H9 (cell line): ENCODE measurements around the gene LETM1. TPM values are rescaled to one million over a fixed set of nuclear protein-coding genes. Genes with fewer than 3 reads are reported as not detected.

Experiments
- DNase-seq: peaks from one replicate; pipeline ENCODE4 v3.0.0-alpha.2; 2017
- H2AFZ ChIP-seq: one replicate; pipeline ENCODE4 v1.6.1; 2013; ENCODE audit warnings: mild to moderate bottlenecking, low read length, control low read depth, moderate library complexity
- H2AK5ac ChIP-seq: 2 replicates; pipeline ENCODE4 v1.6.1; 2013; ENCODE audit warnings: low read length, control low read depth, mixed read lengths; ENCODE audit not compliant: insufficient read length
- H2BK120ac ChIP-seq: one replicate; pipeline ENCODE4 v1.6.1; 2013; ENCODE audit warnings: low read depth, mild to moderate bottlenecking, low read length, control low read depth, inconsistent platforms; ENCODE audit not compliant: poor library complexity, severe bottlenecking
- H2BK12ac ChIP-seq: 2 replicates; pipeline ENCODE4 v1.6.1; 2013; ENCODE audit warnings: low read length, control low read depth, mixed read lengths, low read depth; ENCODE audit not compliant: insufficient read length
- H2BK15ac ChIP-seq: 2 replicates; pipeline ENCODE4 v1.6.1; 2013; ENCODE audit warnings: low read depth, low read length, control low read depth
- H2BK20ac ChIP-seq: one replicate; pipeline ENCODE4 v1.6.1; 2013; ENCODE audit warnings: low read depth, mild to moderate bottlenecking, low read length, control low read depth, inconsistent platforms; ENCODE audit not compliant: poor library complexity, severe bottlenecking
- H2BK5ac ChIP-seq: 2 replicates; pipeline ENCODE4 v1.6.1; 2013; ENCODE audit warnings: low read length, control low read depth, mixed read lengths; ENCODE audit not compliant: insufficient read length
- H3K14ac ChIP-seq: 2 replicates; pipeline ENCODE4 v1.6.1; 2013; ENCODE audit warnings: low read length, control low read depth; ENCODE audit not compliant: insufficient read depth
- H3K18ac ChIP-seq: 2 replicates; pipeline ENCODE4 v1.6.1; 2013; ENCODE audit warnings: low read depth, mild to moderate bottlenecking, mixed read lengths, low read length, control low read depth; ENCODE audit not compliant: insufficient read length
- H3K23ac ChIP-seq: 2 replicates; pipeline ENCODE4 v1.6.1; 2013; ENCODE audit warnings: low read length, control low read depth, mixed read lengths, low read depth; ENCODE audit not compliant: insufficient read length
- H3K23me2 ChIP-seq: 2 replicates; pipeline ENCODE4 v1.6.1; 2013; ENCODE audit warnings: low read depth, mild to moderate bottlenecking, mixed read lengths, low read length, control low read depth; ENCODE audit not compliant: insufficient read length, poor library complexity, severe bottlenecking
- H3K27ac ChIP-seq: 2 replicates; pipeline ENCODE4 v1.5.1; 2013; ENCODE audit warnings: low read length, control low read depth, mixed read lengths, low read depth; ENCODE audit not compliant: insufficient read length
- H3K27me3 ChIP-seq: 2 replicates; pipeline ENCODE4 v1.6.1; 2013; ENCODE audit warnings: low read length, control low read depth, inconsistent platforms; ENCODE audit not compliant: insufficient read depth
- H3K4ac ChIP-seq: 2 replicates; pipeline ENCODE4 v1.6.1; 2013; ENCODE audit warnings: low read depth, mild to moderate bottlenecking, control low read depth, inconsistent platforms, low read length, moderate library complexity
- H3K4me1 ChIP-seq: 2 replicates; pipeline ENCODE4 v1.6.1; 2013; ENCODE audit warnings: low read length, control low read depth, inconsistent platforms; ENCODE audit not compliant: insufficient read depth
- H3K4me2 ChIP-seq: 2 replicates; pipeline ENCODE4 v1.6.1; 2013; ENCODE audit warnings: low read length, control low read depth, mixed read lengths; ENCODE audit not compliant: insufficient read length, insufficient read depth
- H3K56ac ChIP-seq: 2 replicates; pipeline ENCODE4 v1.6.1; 2013; ENCODE audit warnings: low read depth, mild to moderate bottlenecking, mixed read lengths, low read length, control low read depth; ENCODE audit not compliant: insufficient read length
- H3K79me1 ChIP-seq: 2 replicates; pipeline ENCODE4 v1.6.1; 2013; ENCODE audit warnings: low read depth, mild to moderate bottlenecking, moderate library complexity, low read length, control low read depth, inconsistent platforms; ENCODE audit not compliant: insufficient read depth, poor library complexity, severe bottlenecking
- H3K79me2 ChIP-seq: 2 replicates; pipeline ENCODE4 v1.6.1; 2013; ENCODE audit warnings: low read length, control low read depth, inconsistent platforms; ENCODE audit not compliant: insufficient read depth
- H3K9ac ChIP-seq: 2 replicates; pipeline ENCODE4 v1.6.1; 2013; ENCODE audit warnings: low read length, control low read depth, mixed read lengths; ENCODE audit not compliant: insufficient read length; ENCODE audit errors: extremely low read depth
- H3K9me3 ChIP-seq: one replicate; pipeline ENCODE4 v1.6.1; 2013; ENCODE audit warnings: low read depth, low read length, inconsistent platforms; ENCODE audit not compliant: control insufficient read depth
- H3T11ph ChIP-seq: one replicate; pipeline ENCODE4 v1.6.1; 2013; ENCODE audit warnings: mild to moderate bottlenecking, low read length, control low read depth, inconsistent platforms
- H4K20me1 ChIP-seq: one replicate; pipeline ENCODE4 v1.6.1; 2013; ENCODE audit not compliant: control insufficient read depth, insufficient read length, insufficient read depth
- H4K5ac ChIP-seq: 2 replicates; pipeline ENCODE4 v1.6.1; 2013; ENCODE audit warnings: low read depth, mild to moderate bottlenecking, mixed read lengths, low read length, control low read depth; ENCODE audit not compliant: insufficient read length
- H4K8ac ChIP-seq: replicated peaks from 2 replicates; pipeline ENCODE4 v1.6.1; 2013; ENCODE audit warnings: low read length, control low read depth, mixed read lengths, low read depth; ENCODE audit not compliant: insufficient read length
- H4K91ac ChIP-seq: 2 replicates; pipeline ENCODE4 v1.6.1; 2013; ENCODE audit warnings: low read depth, mild to moderate bottlenecking, moderate library complexity, mixed read lengths, low read length, control low read depth; ENCODE audit not compliant: insufficient read length
- H3K27ac Mint-ChIP-seq, 3 experiments: 2 replicates in 2 of 3; 3 replicates in 1 of 3; pipeline ENCODE4 v1.8.0; 2020 to 2021; ENCODE audit warnings: mixed read lengths in 3 of 3, mild to moderate bottlenecking in 1 of 3, moderate library complexity in 1 of 3
- H3K27me3 Mint-ChIP-seq: 2 replicates; pipeline ENCODE4 v1.8.0; 2021; ENCODE audit warnings: low read depth, mild to moderate bottlenecking, moderate library complexity, mixed read lengths
- H3K36me3 Mint-ChIP-seq, 3 experiments: 2 replicates in 2 of 3; 3 replicates in 1 of 3; pipeline ENCODE4 v1.8.0; 2020 to 2021; ENCODE audit warnings: low read depth in 3 of 3, mixed read lengths in 3 of 3; ENCODE audit not compliant: insufficient read depth in 1 of 3
- H3K4me1 Mint-ChIP-seq, 2 experiments: 2 replicates each; pipeline ENCODE4 v1.8.0; 2020; ENCODE audit warnings: mixed read lengths in 2 of 2
- H3K4me3 Mint-ChIP-seq, 2 experiments: 2 replicates in 1 of 2; 3 replicates in 1 of 2; pipeline ENCODE4 v1.8.0; 2020 to 2021; ENCODE audit warnings: mild to moderate bottlenecking in 2 of 2, mixed read lengths in 2 of 2, moderate library complexity in 1 of 2
- H3K9me3 Mint-ChIP-seq, 2 experiments: 2 replicates in 1 of 2; 3 replicates in 1 of 2; pipeline ENCODE4 v1.8.0; 2020; ENCODE audit warnings: mild to moderate bottlenecking in 2 of 2, mixed read lengths in 2 of 2, moderate library complexity in 1 of 2
- WGBS: extraction: QIAGEN DNeasy Blood & Tissue Kit; methylation state at CpG from one replicate; pipeline ENCODE4 v1.1.7; 2013; ENCODE audit warnings: missing lambda C conversion rate, low lambda C conversion rate, mixed read lengths; ENCODE audit not compliant: insufficient read length; ENCODE audit errors: extremely low coverage; 5-methylcytosine and 5-hydroxymethylcytosine counted together
- total RNA-seq: library from RNA; stranded (reverse); gene quantifications from 2 replicates; pipeline ENCODE4 v1.2.1, GENCODE V29; 2021
- TF ChIP-seq, protein P1 (sequence below): fragments of 200-600 bp; sonication (generic); conservative IDR thresholded peaks from 3 replicates; pipeline ENCODE4 v1.8.0; 2021; ENCODE audit warnings: antibody characterized with exemption, mild to moderate bottlenecking

LETM1 gene
- total RNA-seq, 1 experiment from 2014 or later: 43.4 TPM

DNA sequence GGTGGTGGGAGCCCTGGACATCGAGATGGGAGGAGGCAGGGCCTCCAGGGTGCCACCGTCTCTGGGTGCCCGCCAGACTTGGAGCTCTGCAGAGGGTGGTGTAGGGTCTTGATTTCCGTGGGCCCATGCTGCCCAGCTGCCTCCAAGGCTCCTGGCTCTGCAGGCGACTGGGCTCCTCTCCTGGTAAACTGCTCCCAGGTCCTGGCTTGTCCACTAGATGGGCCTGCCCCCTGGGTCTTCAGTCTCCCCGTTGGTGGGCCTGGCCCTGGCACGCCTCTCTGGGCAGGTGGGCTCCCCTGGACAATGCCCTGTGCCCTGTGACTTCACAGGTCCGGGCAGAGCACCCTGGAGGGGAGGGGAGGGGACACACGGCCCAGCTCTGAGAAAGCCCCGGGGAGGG lies 55.2 kb downstream of the LETM1 start:
- H3K27ac ChIP-seq: no peak overlapping the region

More for the DNA sequence above, 55.2 kb downstream of the LETM1 start:
- Histone ChIP-seq H3K23ac (no peak overlapping the region), H2BK5ac (no peak overlapping the region), H2AFZ (no peak overlapping the region), H3K56ac (no peak overlapping the region), H4K5ac (no peak overlapping the region), H4K91ac (no peak overlapping the region), H3K79me2 (no peaks in the 10 kb centered on the region), H3K9ac (no peak overlapping the region), H3K4me1 (no peaks in the 10 kb centered on the region), H3K9me3 (no peaks in the 10 kb centered on the region), H3K79me1 (no peaks in the 10 kb centered on the region), H3K4ac (no peak overlapping the region), H4K20me1 (no peaks in the 10 kb centered on the region), H3K18ac (no peak overlapping the region), H3K14ac (no peak overlapping the region), H2BK20ac (no peak overlapping the region), H4K8ac (no peak overlapping the region), H2BK120ac (no peak overlapping the region), H3K27me3 (no peaks in the 10 kb centered on the region; the same call in 1 of the 2 replicates), H3T11ph (no peak overlapping the region), H2BK15ac (no peak overlapping the region; the same call in 1 of the 2 replicates), H3K4me2 (no peak overlapping the region), H2AK5ac (no peak overlapping the region), H3K23me2 (no peaks in the 10 kb centered on the region), H2BK12ac (no peak overlapping the region)
- no CpG with 5 or more reads among the region's 10 CpGs for WGBS
- Mint-ChIP-seq H3K9me3 (no peaks in the 10 kb centered on the region), H3K27me3 (peaks cover 3% of the 10 kb centered on the region), H3K4me1 (peaks cover 0 to 10% of the 10 kb centered on the region in 2 experiments; a peak in 1 of 4 replicates), H3K4me3 (no peak overlapping the region), H3K36me3 (peaks cover 1 to 51% (median 39%) of the 10 kb centered on the region in 3 experiments; a peak in 5 of 7 replicates), H3K27ac (no peak overlapping the region)
- no peak for DNase-seq
- TF ChIP-seq, protein P1, sequence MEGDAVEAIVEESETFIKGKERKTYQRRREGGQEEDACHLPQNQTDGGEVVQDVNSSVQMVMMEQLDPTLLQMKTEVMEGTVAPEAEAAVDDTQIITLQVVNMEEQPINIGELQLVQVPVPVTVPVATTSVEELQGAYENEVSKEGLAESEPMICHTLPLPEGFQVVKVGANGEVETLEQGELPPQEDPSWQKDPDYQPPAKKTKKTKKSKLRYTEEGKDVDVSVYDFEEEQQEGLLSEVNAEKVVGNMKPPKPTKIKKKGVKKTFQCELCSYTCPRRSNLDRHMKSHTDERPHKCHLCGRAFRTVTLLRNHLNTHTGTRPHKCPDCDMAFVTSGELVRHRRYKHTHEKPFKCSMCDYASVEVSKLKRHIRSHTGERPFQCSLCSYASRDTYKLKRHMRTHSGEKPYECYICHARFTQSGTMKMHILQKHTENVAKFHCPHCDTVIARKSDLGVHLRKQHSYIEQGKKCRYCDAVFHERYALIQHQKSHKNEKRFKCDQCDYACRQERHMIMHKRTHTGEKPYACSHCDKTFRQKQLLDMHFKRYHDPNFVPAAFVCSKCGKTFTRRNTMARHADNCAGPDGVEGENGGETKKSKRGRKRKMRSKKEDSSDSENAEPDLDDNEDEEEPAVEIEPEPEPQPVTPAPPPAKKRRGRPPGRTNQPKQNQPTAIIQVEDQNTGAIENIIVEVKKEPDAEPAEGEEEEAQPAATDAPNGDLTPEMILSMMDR: no peak
